B cell (primary cell): ENCODE data around the gene PUS10.

ENCODE experiments used
- CTCF ChIP-seq: fragments of 200-600 bp; IDR thresholded peaks from one replicate; pipeline ENCODE4 v1.8.0; 2022; ENCODE audit warnings: antibody characterized with exemption, mild to moderate bottlenecking
- EZH2 ChIP-seq: IDR thresholded peaks from 2 replicates; pipeline ENCODE4 v1.6.1; 2012; ENCODE audit warnings: borderline replicate concordance, low read depth, mild to moderate bottlenecking, moderate library complexity, low read length; ENCODE audit not compliant: insufficient read depth, poor library complexity, severe bottlenecking

- TF ChIP-seq CTCF: no peak
- no peak for TF ChIP-seq EZH2
These were observed 11.5 kb upstream of the PUS10 start for GRCh38 chr2:61029533-61029932.
